Hypothalamus (tissue), 51 donors: ENCODE results near the gene FANCG.

Source experiments
- DNase-seq, 51 donors: peaks; one replicate each; lab custom pipeline; 2025; lab: John Stamatoyannopoulos, UW

FANCG gene

DNA sequence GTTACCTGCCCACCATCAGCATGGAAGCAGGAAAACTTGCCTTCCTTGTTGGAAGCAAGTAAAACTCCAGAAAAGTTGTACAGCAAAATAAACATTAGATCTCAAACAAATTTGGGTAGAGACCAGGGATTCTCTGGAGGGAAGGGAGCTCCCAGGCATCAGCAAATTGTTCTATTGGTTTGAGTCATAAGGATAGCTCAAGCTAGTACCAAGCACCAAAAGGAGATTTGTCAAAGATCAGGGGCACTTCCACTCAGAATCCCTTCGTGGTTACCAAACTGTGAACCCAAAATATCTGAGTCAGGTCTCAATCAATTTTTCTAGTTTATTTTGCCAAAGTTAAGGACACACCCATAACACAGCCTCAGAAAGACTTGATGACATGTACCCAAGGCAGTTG lies 52.4 kb downstream of the FANCG start:
- no peak for DNase-seq

DNA sequence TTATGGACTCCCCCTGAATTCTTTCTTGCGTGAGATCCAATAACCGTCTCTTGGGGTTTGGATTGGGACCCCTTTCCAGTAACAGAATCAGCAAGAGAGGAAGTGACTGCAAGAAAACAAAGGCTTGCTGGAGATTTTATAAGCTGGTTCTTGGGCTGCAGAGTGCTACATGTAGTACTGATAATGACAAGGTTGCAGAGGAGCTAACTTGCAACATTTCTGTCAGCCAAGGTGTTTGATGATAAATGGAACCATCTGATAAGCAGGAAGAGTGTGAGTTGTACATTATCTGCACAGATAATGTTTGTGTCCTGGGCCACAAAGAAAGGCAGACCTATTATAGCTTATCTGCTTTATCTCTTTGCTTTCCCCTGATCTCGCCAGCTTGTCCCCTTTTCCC lies 53.1 kb downstream of the FANCG start:
- no peak for DNase-seq
